Ammon's horn (tissue), 1 donor: ENCODE data around the gene MRPL34.

Source experiments
- DNase-seq: peaks from one replicate; pipeline ENCODE4 v3.0.0-alpha.2; 2016; ENCODE audit warnings: low spot score

MRPL34 gene

GRCh38 chr19:17328517-17329365, 23.1 kb downstream of the MRPL34 start:
- DNase-seq: no peak

- no peak for DNase-seq
Observed at GRCh38 chr19:17329366-17330261, 23.9 kb downstream of the MRPL34 start.

DNA sequence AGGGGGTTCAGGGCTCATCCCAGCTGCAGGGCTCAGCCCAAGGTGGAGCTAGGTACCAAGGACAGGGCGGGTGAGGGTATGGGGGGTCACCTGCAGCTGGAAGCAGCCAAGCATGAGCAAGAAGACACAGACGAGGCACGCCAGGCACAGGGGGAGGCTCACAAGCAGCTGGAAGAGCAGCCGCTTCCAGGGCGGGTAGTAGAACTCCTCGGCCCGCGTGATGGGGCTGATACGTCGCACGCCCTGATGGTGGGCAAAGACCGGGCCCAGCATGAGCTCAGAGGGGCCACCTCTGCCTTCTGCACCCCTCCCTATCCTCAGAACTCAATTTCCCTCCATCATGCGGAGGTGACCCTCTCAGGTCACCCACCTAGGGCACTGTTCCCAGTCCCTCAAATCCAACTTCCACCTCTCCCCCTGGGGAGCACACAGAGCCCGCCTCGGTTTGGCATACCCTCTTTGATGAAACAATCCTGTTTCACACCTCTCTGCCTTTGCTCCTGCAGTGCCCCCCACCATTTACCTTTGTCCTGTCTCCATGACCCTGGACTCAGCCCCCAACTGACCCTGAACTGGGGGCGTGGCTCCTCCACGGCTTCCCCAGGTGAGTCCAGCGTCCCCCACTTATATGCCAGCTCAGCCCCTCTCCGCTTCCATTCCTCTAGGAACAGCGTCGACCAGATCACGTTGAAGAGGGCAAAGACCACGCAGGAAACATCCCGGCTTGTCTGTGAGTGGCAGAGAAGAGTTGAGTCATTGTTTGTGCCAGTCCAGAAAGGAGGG, 24.8 kb downstream of the MRPL34 start:
- DNase-seq: no peak

DNA sequence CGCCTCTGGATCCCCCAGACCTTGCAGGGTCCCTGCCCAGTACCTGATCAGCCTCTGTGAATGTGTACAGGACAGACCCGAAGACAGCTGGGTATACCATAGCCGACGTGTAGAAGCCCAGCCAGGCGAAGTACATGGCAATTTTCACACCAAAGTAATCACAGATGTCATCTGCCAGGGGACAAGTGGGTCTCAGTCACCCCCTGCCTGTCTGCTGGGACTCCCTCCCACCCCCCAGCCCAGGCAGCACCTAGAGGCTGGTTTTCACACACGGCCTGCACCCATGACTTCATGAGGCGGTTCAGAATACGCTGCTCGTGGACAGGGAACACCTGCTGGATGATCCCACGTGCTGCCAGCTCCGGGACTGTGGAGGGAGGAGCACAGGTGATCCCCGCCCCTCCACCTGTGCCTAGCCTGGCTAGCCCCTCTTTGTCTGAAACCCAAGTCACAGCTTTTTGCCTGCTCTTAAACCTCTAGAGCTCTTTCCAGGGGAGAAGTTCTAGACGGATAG, 25.4 kb downstream of the MRPL34 start:
- DNase-seq: no peak

DNA sequence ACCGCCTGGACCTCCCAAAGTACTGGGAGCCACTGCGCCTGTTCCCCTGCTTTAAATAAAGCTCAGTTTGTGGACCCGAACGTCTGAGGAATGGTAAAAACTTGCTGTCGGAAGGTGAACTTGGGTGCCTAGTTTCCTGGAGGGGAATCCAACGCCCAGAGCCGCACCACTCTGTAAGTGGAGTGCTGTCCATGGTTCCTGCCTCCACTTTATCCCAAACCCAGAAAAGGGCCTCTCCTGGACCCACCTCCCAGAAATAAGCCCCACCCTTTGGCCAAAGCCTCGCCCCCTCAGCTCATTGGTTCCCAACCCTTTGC, 26.6 kb downstream of the MRPL34 start:
- DNase-seq: no peak

- DNase-seq: peak; percentile 54
Observed at GRCh38 chr19:17332677-17333581, 27.3 kb downstream of the MRPL34 start.

GRCh38 chr19:17333611-17334413, 28.1 kb downstream of the MRPL34 start:
- no peak for DNase-seq

GRCh38 chr19:17334414-17335409, 29.0 kb downstream of the MRPL34 start, which contains the start of gene ANO8:
ANO8 (minus strand) TSS chr19:17334855; CDS start chr19:17334670, 185 bp downstream.
- DNase-seq: peak; percentile 97

DNA sequence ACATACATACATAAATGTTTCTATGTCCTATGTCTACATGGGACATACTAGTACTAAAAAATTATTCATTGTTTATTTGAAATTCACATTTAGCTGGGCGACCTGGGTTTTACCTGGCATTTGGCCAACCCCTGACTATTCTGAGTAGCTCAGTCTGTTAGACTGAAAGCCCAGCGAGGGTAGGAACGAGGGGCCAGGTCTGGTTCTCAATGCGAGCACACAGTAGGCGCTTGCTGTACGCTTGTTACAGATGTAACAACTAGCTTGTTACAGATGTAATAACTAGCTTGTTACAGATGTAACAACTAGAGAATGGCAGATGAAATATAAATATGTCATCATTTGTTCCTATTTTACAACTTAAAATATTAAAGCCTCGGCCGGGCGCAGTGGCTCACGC, 29.9 kb downstream of the MRPL34 start:
- DNase-seq: no peak

GRCh38 chr19:17336872-17337674, 31.4 kb downstream of the MRPL34 start, which contains the start of gene GTPBP3:
GTPBP3 (plus strand) TSS chr19:17337553; CDS start chr19:17337612, 59 bp downstream.
- DNase-seq: peak; percentile 99

DNA sequence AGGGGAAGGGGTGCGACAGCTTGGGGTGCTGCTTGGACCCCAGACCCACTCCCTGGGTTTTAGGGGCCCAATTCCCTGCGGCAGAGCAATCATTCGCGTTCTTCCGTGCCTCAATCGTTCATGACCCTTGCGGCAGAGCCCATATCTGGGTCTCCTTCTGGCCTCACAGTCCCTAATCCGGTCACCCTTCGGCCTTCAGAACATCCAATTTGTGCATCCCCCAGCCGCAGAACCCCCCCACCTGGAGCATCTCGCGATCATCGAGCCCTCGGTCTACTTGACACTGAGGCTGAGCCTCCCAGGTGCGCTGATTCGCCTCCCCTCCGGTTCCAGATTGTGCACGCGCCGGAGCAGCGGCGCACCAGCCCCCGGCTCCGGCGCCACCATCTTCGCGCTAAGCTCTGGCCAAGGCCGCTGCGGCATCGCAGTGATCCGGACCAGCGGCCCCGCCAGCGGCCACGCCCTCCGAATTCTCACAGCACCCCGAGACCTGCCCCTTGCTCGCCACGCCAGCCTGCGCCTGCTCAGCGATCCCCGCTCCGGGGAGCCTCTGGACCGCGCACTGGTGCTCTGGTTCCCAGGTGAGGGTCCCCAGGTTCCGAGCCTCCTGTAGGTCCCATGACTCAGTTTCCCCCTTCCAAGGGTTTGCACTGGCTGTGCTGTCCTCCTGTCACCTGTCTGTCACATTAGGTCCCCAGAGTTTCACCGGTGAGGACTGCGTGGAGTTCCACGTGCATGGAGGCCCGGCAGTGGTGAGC, 32.2 kb downstream of the MRPL34 start:
- no peak for DNase-seq

DNA sequence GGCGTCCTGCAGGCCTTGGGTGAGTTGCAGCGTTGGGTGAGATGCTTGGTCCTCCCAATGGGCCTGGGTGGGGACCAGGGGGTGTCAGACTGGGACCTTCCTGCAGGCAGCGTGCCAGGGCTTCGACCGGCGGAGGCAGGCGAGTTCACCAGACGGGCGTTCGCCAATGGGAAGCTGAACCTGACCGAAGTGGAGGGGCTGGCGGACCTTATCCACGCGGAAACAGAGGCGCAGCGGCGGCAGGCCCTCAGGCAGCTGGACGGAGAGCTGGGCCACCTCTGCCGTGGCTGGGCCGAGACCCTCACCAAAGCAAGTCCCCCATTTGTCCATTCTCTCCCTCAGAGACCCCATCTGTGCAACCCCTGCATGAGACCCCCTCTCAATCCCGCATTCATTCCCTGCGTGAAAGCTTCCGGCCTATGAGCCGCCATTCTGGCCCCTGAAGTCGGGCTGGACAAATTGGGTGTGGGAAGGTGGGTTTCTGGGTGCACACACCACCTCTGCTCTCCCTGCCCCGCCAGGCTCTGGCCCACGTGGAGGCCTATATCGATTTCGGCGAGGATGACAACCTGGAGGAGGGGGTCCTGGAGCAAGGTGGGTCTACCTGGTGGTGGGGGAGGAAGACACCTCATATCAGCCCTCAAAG, 32.9 kb downstream of the MRPL34 start:
- DNase-seq: no peak

DNA sequence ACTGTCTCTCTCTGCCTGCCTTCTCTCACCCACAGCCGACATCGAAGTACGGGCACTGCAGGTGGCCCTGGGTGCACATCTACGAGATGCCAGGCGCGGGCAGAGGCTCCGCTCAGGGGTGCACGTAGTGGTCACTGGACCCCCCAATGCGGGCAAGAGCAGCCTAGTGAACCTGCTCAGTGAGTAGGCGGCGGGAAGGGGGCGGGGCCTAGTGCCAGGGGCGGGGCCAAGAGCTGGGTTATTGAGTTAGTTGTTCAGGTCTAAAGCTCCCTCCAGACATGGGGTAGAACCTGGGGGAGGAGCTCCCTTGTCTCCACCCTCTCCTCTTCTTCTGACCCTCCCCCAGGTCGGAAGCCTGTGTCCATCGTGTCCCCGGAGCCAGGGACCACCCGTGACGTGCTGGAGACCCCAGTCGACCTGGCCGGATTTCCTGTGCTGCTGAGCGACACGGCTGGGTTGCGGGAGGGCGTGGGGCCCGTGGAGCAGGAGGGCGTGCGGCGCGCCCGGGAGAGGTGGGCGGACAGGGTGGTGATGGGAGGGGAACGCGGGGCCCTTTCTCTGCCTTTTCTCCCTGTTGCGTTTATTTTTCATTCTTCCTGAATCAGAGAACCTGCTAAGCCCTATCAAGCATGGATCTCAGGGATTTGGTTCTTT, 33.5 kb downstream of the MRPL34 start:
- no peak for DNase-seq

- DNase-seq: no peak
Observed at GRCh38 chr19:17340302-17340870, 34.7 kb downstream of the MRPL34 start.

- DNase-seq: no peak
Observed at GRCh38 chr19:17340871-17341357, 35.2 kb downstream of the MRPL34 start.
